GM12864 (cell line): ENCODE data around the gene PIAS3.

Experiments used
- DNase-seq: peaks from one replicate; pipeline ENCODE4 v3.0.0-alpha.2; 2011; ENCODE audit warnings: low read depth
- H3K4me3 ChIP-seq: 2 replicates; pipeline ENCODE4 v1.5.1; 2011; ENCODE audit warnings: mild to moderate bottlenecking, low read depth, low read length, control low read depth
- CTCF ChIP-seq: IDR thresholded peaks from 2 replicates; pipeline ENCODE4 v1.5.1; 2011; ENCODE audit warnings: low read depth, mild to moderate bottlenecking, moderate library complexity, low read length, control low read depth, inconsistent platforms; ENCODE audit errors: missing control alignments

The PIAS3 gene

GRCh38 chr1:145805057-145805456, 53.8 kb downstream of the PIAS3 start:
- no peak overlapping the region for H3K4me3 ChIP-seq
- DNase-seq: no peak
- TF ChIP-seq CTCF: no peak

GRCh38 chr1:145804235-145805045, 54.4 kb downstream of the PIAS3 start:
- no peak overlapping the region for H3K4me3 ChIP-seq
- no peak for TF ChIP-seq CTCF
- no peak for DNase-seq

GRCh38 chr1:145799806-145800205, 59.1 kb downstream of the PIAS3 start:
- no peak overlapping the region for H3K4me3 ChIP-seq
- no peak for TF ChIP-seq CTCF
- no peak for DNase-seq
